GM12878 (cell line): ENCODE results near the gene DNHD1. TPM values are rescaled to one million over a fixed set of nuclear protein-coding genes. Genes with fewer than 3 reads are reported as not detected.

Experiments
- ATAC-seq: fragments of 200-7000 bp; cut with Tn5 transposase; 3 replicates; pipeline ENCODE4 v1.9.1; 2020; ENCODE audit warnings: mild to moderate bottlenecking, moderate library complexity
- BruUV-seq: library from RNA; stranded (reverse); fragments of 400-500 nt; replicated peaks from 2 replicates; lab custom pipeline; 2021; lab: Mats Ljungman, UMichigan
- CTCF ChIA-PET: fragments of 300-600 bp; sonication (Branson Sonifier 250); formaldehyde crosslinking; extraction: SDS; loops from one replicate; lab custom pipeline; 2021; ENCODE audit warnings: inconsistent platforms; lab: Yijun Ruan, JAX
- POLR2A ChIA-PET: fragments of 350-600 bp; formaldehyde crosslinking; extraction: SDS; loops from one replicate; lab custom pipeline; 2021; ENCODE audit warnings: inconsistent platforms; lab: Charles Lee
- RAD21 ChIA-PET: fragments of 300-600 bp; sonication (Branson Sonifier 250); formaldehyde crosslinking; loops from one replicate; lab custom pipeline; 2023; ENCODE audit warnings: antibody characterized with exemption; ENCODE audit not compliant: unreplicated experiment; lab: Charles Lee
- SMC1A ChIA-PET: fragments of 300-600 bp; sonication (Branson Sonifier 250); formaldehyde crosslinking; loops from one replicate; lab custom pipeline; 2023; ENCODE audit not compliant: unreplicated experiment, uncharacterized antibody; lab: Charles Lee
- DNase-seq: peaks from one replicate; pipeline ENCODE4 v3.0.0-alpha.2; 2011; ENCODE audit warnings: low read depth, low spot score
- FAIRE-seq: peaks from 3 replicates; lab custom pipeline; 2011; peaks lifted over from hg19 to GRCh38; lab: Jason Lieb, UNC
- H2AFZ ChIP-seq: 2 replicates; pipeline ENCODE4 v1.6.0; 2011; ENCODE audit warnings: low read depth, low read length, control low read depth; ENCODE audit not compliant: control insufficient read depth
- H3K27ac ChIP-seq: 2 replicates; pipeline ENCODE4 v1.5.1; 2011; ENCODE audit warnings: control low read depth; ENCODE audit not compliant: control insufficient read depth, insufficient read depth
- H3K27me3 ChIP-seq, 2 experiments: replicated peaks in 1 of 2; 2 replicates each; pipeline versions ENCODE4 v1.6.0 to v1.6.1; 2011; ENCODE audit warnings: low read length in 1 of 2; ENCODE audit not compliant: control insufficient read depth in 2 of 2, insufficient read depth in 2 of 2
- H3K36me3 ChIP-seq, 2 experiments: 2 replicates each; pipeline ENCODE4 v1.5.1; 2011; ENCODE audit warnings: low read length in 1 of 2; ENCODE audit not compliant: control insufficient read depth in 2 of 2, insufficient read depth in 2 of 2
- H3K4me1 ChIP-seq: 2 replicates; pipeline ENCODE4 v1.6.1; 2011; ENCODE audit warnings: mild to moderate bottlenecking, low read length, moderate library complexity, mixed read lengths; ENCODE audit not compliant: control insufficient read depth, insufficient read depth
- H3K4me2 ChIP-seq: 2 replicates; pipeline ENCODE4 v1.6.0; 2011; ENCODE audit warnings: control low read depth; ENCODE audit not compliant: control insufficient read depth, insufficient read depth
- H3K4me3 ChIP-seq: fragments of 200-600 bp; sonication (generic); 2 replicates; pipeline ENCODE4 v1.5.1; 2016
- H3K79me2 ChIP-seq: 2 replicates; pipeline ENCODE4 v1.6.0; 2011; ENCODE audit warnings: low read length; ENCODE audit not compliant: control insufficient read depth, insufficient read depth
- H3K9ac ChIP-seq: 2 replicates; pipeline ENCODE4 v1.8.0; 2011; ENCODE audit warnings: low read length, control low read depth, mixed read lengths; ENCODE audit not compliant: control insufficient read depth, insufficient read depth
- H3K9me3 ChIP-seq: replicated peaks from 3 replicates; pipeline ENCODE4 v1.5.1; 2011; ENCODE audit warnings: mild to moderate bottlenecking, low read length; ENCODE audit not compliant: control insufficient read depth, insufficient read depth
- H4K20me1 ChIP-seq: 2 replicates; pipeline ENCODE4 v1.6.0; 2011; ENCODE audit not compliant: control insufficient read depth, insufficient read depth
- CREB1 ChIP-seq: IDR thresholded peaks from 2 replicates; pipeline ENCODE4 v1.6.1; 2012; ENCODE audit warnings: low read depth, mild to moderate bottlenecking, inconsistent platforms
- EGR1 ChIP-seq, 2 experiments: IDR thresholded peaks; 1 replicate in 1 of 2; 2 replicates in 1 of 2; pipeline ENCODE4 v1.6.1; 2011 to 2012; ENCODE audit warnings: low read depth in 2 of 2, low read length in 2 of 2, borderline replicate concordance in 1 of 2, mild to moderate bottlenecking in 1 of 2, moderate library complexity in 1 of 2
- EZH2 ChIP-seq: IDR thresholded peaks from 2 replicates; pipeline ENCODE4 v1.6.1; 2012; ENCODE audit warnings: low read depth, mild to moderate bottlenecking, control low read depth, inconsistent platforms, low read length, borderline replicate concordance; ENCODE audit not compliant: control insufficient read depth
- HDGF ChIP-seq: fragments of 450-650 bp; IDR thresholded peaks from 2 replicates; pipeline ENCODE4 v1.6.1; 2016; ENCODE audit warnings: antibody characterized with exemption
- JUND ChIP-seq: IDR thresholded peaks from 2 replicates; pipeline ENCODE4 v1.6.1; 2012; ENCODE audit warnings: low read depth, mild to moderate bottlenecking, low read length, improper control_type of control experiment, moderate library complexity
- KDM1A ChIP-seq: fragments of 200-600 bp; sonication (generic); IDR thresholded peaks from 2 replicates; pipeline ENCODE4 v1.6.1; 2016; ENCODE audit warnings: borderline replicate concordance
- MYB ChIP-seq: fragments of 150-350 bp; IDR thresholded peaks from 2 replicates; pipeline ENCODE4 v1.6.1; 2014; ENCODE audit warnings: mild to moderate bottlenecking, low read depth, low read length, borderline replicate concordance
- PML ChIP-seq: IDR thresholded peaks from 2 replicates; pipeline ENCODE4 v1.6.1; 2012; ENCODE audit warnings: low read length, inconsistent platforms
- POU2F2 ChIP-seq: IDR thresholded peaks from 3 replicates; pipeline ENCODE4 v1.6.1; 2011; ENCODE audit warnings: low read depth, mild to moderate bottlenecking, low read length, borderline replicate concordance
- RB1 ChIP-seq: fragments of 450-650 bp; formaldehyde crosslinking; IDR thresholded peaks from 2 replicates; pipeline ENCODE4 v1.6.1; 2017; ENCODE audit warnings: mild to moderate bottlenecking, borderline replicate concordance
- SIN3A ChIP-seq: IDR thresholded peaks from 2 replicates; pipeline ENCODE4 v1.6.1; 2012; ENCODE audit warnings: low read depth, low read length, improper control_type of control experiment
- ZBTB33 ChIP-seq: fragments of 450-650 bp; IDR thresholded peaks from 2 replicates; pipeline ENCODE4 v1.6.1; 2017; ENCODE audit warnings: mild to moderate bottlenecking
- ZNF217 ChIP-seq: fragments of 450-650 bp; IDR thresholded peaks from 2 replicates; pipeline ENCODE4 v1.6.1; 2017; ENCODE audit warnings: antibody characterized with exemption, mild to moderate bottlenecking
- ZNF622 ChIP-seq: fragments of 450-650 bp; IDR thresholded peaks from 2 replicates; pipeline ENCODE4 v1.6.1; 2017; ENCODE audit warnings: mild to moderate bottlenecking, inconsistent platforms
- WGBS: methylation state at CpG from one replicate; pipeline ENCODE4 v1.1.6; 2016; ENCODE audit warnings: low lambda C conversion rate; ENCODE audit not compliant: insufficient replicate concordance, insufficient coverage; ENCODE audit errors: missing lambda C conversion rate; 5-methylcytosine and 5-hydroxymethylcytosine counted together
- in situ Hi-C: fragments of 300-500 bp; cut with MboI; formaldehyde crosslinking; loops from 9 replicates; pipeline ENCODE4 v1.14.3; 2018; ENCODE audit warnings: mixed read lengths
- intact Hi-C: fragments of 100-400 bp; cut with micrococcal nuclease; formaldehyde crosslinking; loops from one replicate; pipeline ENCODE4 v1.14.2; 2022; ENCODE audit not compliant: unreplicated experiment
- polyA plus RNA-seq, 11 experiments: library from polyadenylated mRNA; depleted of rRNA in 4 of 11; unstranded in 6 of 11; stranded (reverse) in 5 of 11; fragments of >200 nt; fragmentation: Nextera tagmentation in 4 of 11; fragmentation: Illumina TruSeq in 1 of 11; extraction: Ambion mirVana in 4 of 11; extraction: Trizol in 1 of 11; gene quantifications; 1 replicate in 1 of 11; 2 replicates in 10 of 11; pipeline versions ENCODE4 v1.2.1 to v1.2.3, GENCODE V29; 2011 to 2016; ENCODE audit warnings: inconsistent platforms in 2 of 11, missing spikeins in 2 of 11, low read depth in 1 of 11
- total RNA-seq, 4 experiments: library from RNA; depleted of rRNA in 3 of 4; stranded (reverse); fragments of >200 nt in 3 of 4; fragmentation: Illumina TruSeq in 1 of 4; extraction: Trizol in 1 of 4; gene quantifications; 2 replicates each; pipeline versions ENCODE4 v1.2.1 to v1.2.3, GENCODE V29; 2013 to 2021

The DNHD1 gene
- total and polyA plus RNA-seq, 10 of the 15 experiments (the other 5 are each of a cell fraction or from before 2014, with no cell fraction given), result 0.99 to 16.9 (median 8.6) TPM

- DNase-seq, result no peak
- H3K4me1 ChIP-seq, result peaks cover 14% of the 10 kb centered on the region
- intact Hi-C loops, result loop anchor here (10.0 kb wide), 1 partner anchor 909 kb away; no protein-coding TSS in a partner anchor
- no peaks in the 10 kb centered on the region for H3K9me3 ChIP-seq
- H3K4me3 ChIP-seq, result no peak overlapping the region
- no peak for FAIRE-seq
- no peaks in the 10 kb centered on the region for H4K20me1 ChIP-seq
- BruUV-seq, result no TSS peak
- peaks cover 20% of the 10 kb centered on the region for H3K79me2 ChIP-seq
- ChIA-PET CTCF (interaction anchor here (1.0 to 1.3 kb wide), 2 partner anchors 85 to 122 kb away, joined by 5 read pairs; no protein-coding TSS in a partner anchor), RAD21 (no interaction called here), SMC1A (interaction anchor here (3.4 kb wide), 1 partner anchor 9 kb away, joined by 19 read pairs; no protein-coding TSS in a partner anchor), POLR2A (interaction anchor here (1.0 kb wide), 1 partner anchor 9 kb away, joined by 3 read pairs; no protein-coding TSS in a partner anchor)
- TF ChIP-seq POU2F2 (no peak), CREB1 (no peak)
- in situ Hi-C loops, result loop anchor here (10.0 kb wide), 1 partner anchor 909 kb away; no protein-coding TSS in a partner anchor
- no peak overlapping the region for H3K27ac ChIP-seq
- no peak for ATAC-seq
- H3K4me2 ChIP-seq, result no peak overlapping the region
- 81% methylated on average over 9 of the region's 9 CpGs for WGBS
- no peak overlapping the region for H2AFZ ChIP-seq
- peaks cover 0 to 8% of the 10 kb centered on the region in 2 experiments; a peak in 3 of 4 replicates for H3K36me3 ChIP-seq
- H3K27me3 ChIP-seq, result no peaks in the 10 kb centered on the region
- no peak overlapping the region for H3K9ac ChIP-seq
Observed at GRCh38 chr11:6615882-6616585, 119.0 kb downstream of the DNHD1 start.

- in situ Hi-C loops (loop anchor here (10.0 kb wide), 1 partner anchor 908 kb away; no protein-coding TSS in a partner anchor), intact Hi-C loops (loop anchor here (10.0 kb wide), 1 partner anchor 908 kb away; no protein-coding TSS in a partner anchor)
- no peak for DNase-seq
- Histone ChIP-seq H3K27ac (no peak overlapping the region), H4K20me1 (no peaks in the 10 kb centered on the region), H3K4me1 (peaks cover 13% of the 10 kb centered on the region), H3K27me3 (no peaks in the 10 kb centered on the region), H3K9ac (no peak overlapping the region), H3K4me2 (no peak overlapping the region), H3K36me3 (peaks cover 0 to 6% of the 10 kb centered on the region in 2 experiments; a peak in 1 of 4 replicates), H3K79me2 (peaks cover 13% of the 10 kb centered on the region), H2AFZ (no peak overlapping the region), H3K9me3 (no peaks in the 10 kb centered on the region), H3K4me3 (no peak overlapping the region)
- CTCF ChIA-PET, result interaction anchor here (1.0 to 3.5 kb wide), 6 partner anchors 9 to 121 kb away, joined by 5 to 27 read pairs (median 16); partner anchors contain the start of genes ILK and MRPL17
- RAD21 ChIA-PET, result no interaction called here
- no peak for FAIRE-seq
- WGBS, result 84% methylated on average over 14 of the region's 14 CpGs
- BruUV-seq, result no TSS peak
- no peak for ATAC-seq
- SMC1A ChIA-PET, result interaction anchor here (1.0 to 3.5 kb wide), 5 partner anchors 9 to 66 kb away, joined by 3 to 34 read pairs (median 14); partner anchors contain the start of gene MRPL17
- POLR2A ChIA-PET, result interaction anchor here (1.0 to 9.1 kb wide), 3 partner anchors 7 to 66 kb away, joined by 3 to 85 read pairs (median 33); partner anchors contain the start of genes MRPL17 and TAF10
- TF ChIP-seq MYB, result no peak
- no peak for TF ChIP-seq ZNF217
- TF ChIP-seq PML, result no peak
- TF ChIP-seq HDGF, result no peak
- no peak for TF ChIP-seq KDM1A
- TF ChIP-seq ZNF622, result no peak
- TF ChIP-seq ZBTB33, result no peak
- TF ChIP-seq EZH2, result no peak
- TF ChIP-seq EGR1 (IDR thresholded peaks at IDR 0.05; ENCODE audit: borderline replicate concordance in 1 of 2, low read depth in 2 of 2, low read length in 2 of 2), result no peak
- TF ChIP-seq SIN3A, result no peak
- TF ChIP-seq RB1, result no peak
- TF ChIP-seq JUND, result no peak
Observed at GRCh38 chr11:6616596-6617250, 119.6 kb downstream of the DNHD1 start.
